ENCODE results near the gene SERP2. TPM values are rescaled to one million over a fixed set of nuclear protein-coding genes. Genes with fewer than 3 reads are reported as not detected.

The SERP2 gene
- total and polyA plus RNA-seq, 2 of the 13 experiments (the other 11 are each of a cell fraction or from before 2014, with no cell fraction given): not detected

GRCh38 chr13:44342741-44343140, 30.9 kb upstream of the SERP2 start:
- Histone ChIP-seq H3K4me2 (ENCODE audit: low read depth, low read length) (no peak overlapping the region), H3K4me3 (replicated peaks in 1 of 3; ENCODE audit: insufficient read depth in 1 of 3, low read depth in 2 of 3, low read length in 3 of 3) (no peak overlapping the region), H3K27ac (ENCODE audit: extremely low read length, insufficient read depth, low read length) (no peak overlapping the region), H3K36me3 (replicated peaks in 1 of 2; ENCODE audit: control insufficient read depth in 1 of 2, insufficient read depth in 2 of 2, low read length in 2 of 2) (no peaks in the 10 kb centered on the region), H3K9ac (ENCODE audit: insufficient read depth, low read depth, low read length) (no peak overlapping the region), H2AFZ (ENCODE audit: low read length) (no peak overlapping the region), H4K20me1 (ENCODE audit: insufficient read depth, low read length) (no peaks in the 10 kb centered on the region), H3K27me3 (ENCODE audit: control insufficient read depth in 1 of 2, insufficient read depth in 2 of 2, low read length in 2 of 2) (no peaks in the 10 kb centered on the region), H3K79me2 (ENCODE audit: insufficient read depth, low read length) (no peaks in the 10 kb centered on the region), H3K4me1 (ENCODE audit: insufficient read depth, low read length) (peaks cover 7% of the 10 kb centered on the region; the same call in 1 of the 2 replicates), H3K9me3 (ENCODE audit: low read length) (no peaks in the 10 kb centered on the region)
- 86% methylated on average over 1 of the region's 1 CpG for WGBS (ENCODE audit: low lambda C conversion rate)
- ChIA-PET CTCF (ENCODE audit: low intra/inter-chr PET ratio, low total read pairs) (no interaction called here), POLR2A (no interaction called here)
- in situ Hi-C loops (cut with HindIII; ENCODE audit: extremely low pct_ligation_motif_present, low pct_unique_long_range_greater_than_20kb) (no loop called here), intact Hi-C loops (cut with micrococcal nuclease; ENCODE audit: unreplicated experiment) (no loop called here)
- BruUV-seq (replicated peaks): no TSS peak
- FAIRE-seq: no peak
- TF ChIP-seq, protein P1, sequence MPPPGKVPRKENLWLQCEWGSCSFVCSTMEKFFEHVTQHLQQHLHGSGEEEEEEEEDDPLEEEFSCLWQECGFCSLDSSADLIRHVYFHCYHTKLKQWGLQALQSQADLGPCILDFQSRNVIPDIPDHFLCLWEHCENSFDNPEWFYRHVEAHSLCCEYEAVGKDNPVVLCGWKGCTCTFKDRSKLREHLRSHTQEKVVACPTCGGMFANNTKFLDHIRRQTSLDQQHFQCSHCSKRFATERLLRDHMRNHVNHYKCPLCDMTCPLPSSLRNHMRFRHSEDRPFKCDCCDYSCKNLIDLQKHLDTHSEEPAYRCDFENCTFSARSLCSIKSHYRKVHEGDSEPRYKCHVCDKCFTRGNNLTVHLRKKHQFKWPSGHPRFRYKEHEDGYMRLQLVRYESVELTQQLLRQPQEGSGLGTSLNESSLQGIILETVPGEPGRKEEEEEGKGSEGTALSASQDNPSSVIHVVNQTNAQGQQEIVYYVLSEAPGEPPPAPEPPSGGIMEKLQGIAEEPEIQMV (CRISPR knock-in tag; IDR thresholded peaks at IDR 0.05; ENCODE audit: low read depth): no peak
- no peak for TF ChIP-seq GRHL1 (CRISPR knock-in tag; conservative IDR thresholded peaks at IDR 0.05)
- TF ChIP-seq, protein P2, sequence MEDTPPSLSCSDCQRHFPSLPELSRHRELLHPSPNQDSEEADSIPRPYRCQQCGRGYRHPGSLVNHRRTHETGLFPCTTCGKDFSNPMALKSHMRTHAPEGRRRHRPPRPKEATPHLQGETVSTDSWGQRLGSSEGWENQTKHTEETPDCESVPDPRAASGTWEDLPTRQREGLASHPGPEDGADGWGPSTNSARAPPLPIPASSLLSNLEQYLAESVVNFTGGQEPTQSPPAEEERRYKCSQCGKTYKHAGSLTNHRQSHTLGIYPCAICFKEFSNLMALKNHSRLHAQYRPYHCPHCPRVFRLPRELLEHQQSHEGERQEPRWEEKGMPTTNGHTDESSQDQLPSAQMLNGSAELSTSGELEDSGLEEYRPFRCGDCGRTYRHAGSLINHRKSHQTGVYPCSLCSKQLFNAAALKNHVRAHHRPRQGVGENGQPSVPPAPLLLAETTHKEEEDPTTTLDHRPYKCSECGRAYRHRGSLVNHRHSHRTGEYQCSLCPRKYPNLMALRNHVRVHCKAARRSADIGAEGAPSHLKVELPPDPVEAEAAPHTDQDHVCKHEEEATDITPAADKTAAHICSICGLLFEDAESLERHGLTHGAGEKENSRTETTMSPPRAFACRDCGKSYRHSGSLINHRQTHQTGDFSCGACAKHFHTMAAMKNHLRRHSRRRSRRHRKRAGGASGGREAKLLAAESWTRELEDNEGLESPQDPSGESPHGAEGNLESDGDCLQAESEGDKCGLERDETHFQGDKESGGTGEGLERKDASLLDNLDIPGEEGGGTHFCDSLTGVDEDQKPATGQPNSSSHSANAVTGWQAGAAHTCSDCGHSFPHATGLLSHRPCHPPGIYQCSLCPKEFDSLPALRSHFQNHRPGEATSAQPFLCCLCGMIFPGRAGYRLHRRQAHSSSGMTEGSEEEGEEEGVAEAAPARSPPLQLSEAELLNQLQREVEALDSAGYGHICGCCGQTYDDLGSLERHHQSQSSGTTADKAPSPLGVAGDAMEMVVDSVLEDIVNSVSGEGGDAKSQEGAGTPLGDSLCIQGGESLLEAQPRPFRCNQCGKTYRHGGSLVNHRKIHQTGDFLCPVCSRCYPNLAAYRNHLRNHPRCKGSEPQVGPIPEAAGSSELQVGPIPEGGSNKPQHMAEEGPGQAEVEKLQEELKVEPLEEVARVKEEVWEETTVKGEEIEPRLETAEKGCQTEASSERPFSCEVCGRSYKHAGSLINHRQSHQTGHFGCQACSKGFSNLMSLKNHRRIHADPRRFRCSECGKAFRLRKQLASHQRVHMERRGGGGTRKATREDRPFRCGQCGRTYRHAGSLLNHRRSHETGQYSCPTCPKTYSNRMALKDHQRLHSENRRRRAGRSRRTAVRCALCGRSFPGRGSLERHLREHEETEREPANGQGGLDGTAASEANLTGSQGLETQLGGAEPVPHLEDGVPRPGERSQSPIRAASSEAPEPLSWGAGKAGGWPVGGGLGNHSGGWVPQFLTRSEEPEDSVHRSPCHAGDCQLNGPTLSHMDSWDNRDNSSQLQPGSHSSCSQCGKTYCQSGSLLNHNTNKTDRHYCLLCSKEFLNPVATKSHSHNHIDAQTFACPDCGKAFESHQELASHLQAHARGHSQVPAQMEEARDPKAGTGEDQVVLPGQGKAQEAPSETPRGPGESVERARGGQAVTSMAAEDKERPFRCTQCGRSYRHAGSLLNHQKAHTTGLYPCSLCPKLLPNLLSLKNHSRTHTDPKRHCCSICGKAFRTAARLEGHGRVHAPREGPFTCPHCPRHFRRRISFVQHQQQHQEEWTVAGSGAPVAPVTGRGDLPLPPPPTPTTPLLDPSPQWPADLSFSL (CRISPR knock-in tag; IDR thresholded peaks at IDR 0.05): no peak
- TF ChIP-seq KDM1A (CRISPR knock-in tag; IDR thresholded peaks at IDR 0.05): no peak
- TF ChIP-seq ZNF256 (CRISPR knock-in tag; conservative IDR thresholded peaks at IDR 0.05): no peak
- TF ChIP-seq NCOA1 (CRISPR knock-in tag; IDR thresholded peaks at IDR 0.05): no peak
- no peak for TF ChIP-seq HOXA5 (CRISPR knock-in tag; IDR thresholded peaks at IDR 0.05)
- no peak for TF ChIP-seq ZSCAN30 (CRISPR knock-in tag; IDR thresholded peaks at IDR 0.05)
- TF ChIP-seq ZNF10 (CRISPR knock-in tag; IDR thresholded peaks at IDR 0.05; ENCODE audit: borderline replicate concordance, low read depth): no peak
- no peak for DNase-seq (ENCODE audit: low spot score)
- no peak for ATAC-seq

Measured in HepG2 (cell line).